Stimulated activated naive B cell treated with anti-CD40 and anti-IgM and Interleukin-4, amounts not matched to agents 10 μg/mL and 1 μg/mL and 100 μg/mL, for 72 hours (primary cell): ENCODE measurements around the gene LUZP2.
A peak's percentile ranks its signal among the peaks of the same experiment; 100 is the strongest.

Experiments
- ATAC-seq, 2 donors: fragments of 150-1000 bp; cut with Tn5 transposase; replicated peaks; 2 replicates each; pipeline ENCODE4 v1.10.0; 2021; ENCODE audit warnings: moderate library complexity in 1 of 2
- DNase-seq: peaks from one replicate; pipeline ENCODE4 v3.0.0; 2021
- H3K27ac Mint-ChIP-seq: one replicate; pipeline ENCODE4 v1.8.0; 2022; ENCODE audit warnings: mild to moderate bottlenecking, mixed read lengths
- H3K27me3 Mint-ChIP-seq, 2 donors: one replicate each; pipeline ENCODE4 v1.8.0; 2022; ENCODE audit warnings: mixed read lengths in 2 of 2
- H3K36me3 Mint-ChIP-seq, 2 donors: one replicate each; pipeline ENCODE4 v1.8.0; 2022; ENCODE audit warnings: mixed read lengths in 2 of 2, mild to moderate bottlenecking in 1 of 2
- H3K4me1 Mint-ChIP-seq, 2 donors: one replicate each; pipeline ENCODE4 v1.8.0; 2022; ENCODE audit warnings: mixed read lengths in 2 of 2, mild to moderate bottlenecking in 1 of 2
- H3K4me3 Mint-ChIP-seq, 2 donors: one replicate each; pipeline ENCODE4 v1.8.0; 2022; ENCODE audit warnings: mild to moderate bottlenecking in 2 of 2, mixed read lengths in 2 of 2, moderate library complexity in 1 of 2
- H3K9me3 Mint-ChIP-seq, 2 donors: one replicate each; pipeline ENCODE4 v1.8.0; 2022; ENCODE audit warnings: mixed read lengths in 2 of 2, mild to moderate bottlenecking in 1 of 2

The LUZP2 gene

GRCh38 chr11:24747275-24748251, 250.7 kb downstream of the LUZP2 start:
- peak; percentile 48 to 50 for ATAC-seq
- Mint-ChIP-seq H3K36me3 (peaks cover 0 to 2% of the 10 kb centered on the region in 2 donors), H3K9me3 (peaks cover 0 to 6% of the 10 kb centered on the region in 2 donors), H3K4me1 (peaks cover 22 to 30% of the 10 kb centered on the region in 2 donors), H3K27ac (peak overlapping the region; percentile 86), H3K4me3 (peak overlapping the region; percentile 20 to 27), H3K27me3 (no peaks in the 10 kb centered on the region)
- DNase-seq, result peak; percentile 0

GRCh38 chr11:24748261-24748660, 251.4 kb downstream of the LUZP2 start:
- peaks cover 0 to 6% of the 10 kb centered on the region in 2 donors for H3K9me3 Mint-ChIP-seq
- peak overlapping the region; percentile 86 for H3K27ac Mint-ChIP-seq
- H3K27me3 Mint-ChIP-seq, result no peaks in the 10 kb centered on the region
- DNase-seq, result no peak
- H3K4me1 Mint-ChIP-seq, result peaks cover 22 to 30% of the 10 kb centered on the region in 2 donors
- H3K4me3 Mint-ChIP-seq, result peak overlapping the region; percentile 19 to 27
- peaks cover 0 to 2% of the 10 kb centered on the region in 2 donors for H3K36me3 Mint-ChIP-seq
- ATAC-seq, result peak; percentile 54 to 60

GRCh38 chr11:24754406-24754805, 257.6 kb downstream of the LUZP2 start:
- peaks cover 0 to 4% of the 10 kb centered on the region in 2 donors for H3K9me3 Mint-ChIP-seq
- no peak overlapping the region for H3K4me3 Mint-ChIP-seq
- DNase-seq (no peak), ATAC-seq (no peak)
- H3K36me3 Mint-ChIP-seq, result no peaks in the 10 kb centered on the region
- H3K27me3 Mint-ChIP-seq, result no peaks in the 10 kb centered on the region
- H3K4me1 Mint-ChIP-seq, result no peaks in the 10 kb centered on the region
- H3K27ac Mint-ChIP-seq, result no peak overlapping the region

GRCh38 chr11:24755260-24755839, 258.5 kb downstream of the LUZP2 start:
- DNase-seq (no peak), ATAC-seq (no peak)
- Mint-ChIP-seq H3K4me3 (no peak overlapping the region), H3K27me3 (no peaks in the 10 kb centered on the region), H3K36me3 (no peaks in the 10 kb centered on the region), H3K4me1 (no peaks in the 10 kb centered on the region), H3K9me3 (peaks cover 0 to 1% of the 10 kb centered on the region in 2 donors), H3K27ac (no peak overlapping the region)

GRCh38 chr11:24759742-24760141, 262.9 kb downstream of the LUZP2 start:
- H3K4me3 Mint-ChIP-seq, result no peak overlapping the region
- no peak for ATAC-seq

GRCh38 chr11:24760681-24761080, 263.8 kb downstream of the LUZP2 start:
- no peaks in the 10 kb centered on the region for H3K36me3 Mint-ChIP-seq
- H3K4me3 Mint-ChIP-seq, result no peak overlapping the region
- H3K27me3 Mint-ChIP-seq, result no peaks in the 10 kb centered on the region
- DNase-seq (no peak), ATAC-seq (no peak)
- H3K27ac Mint-ChIP-seq, result peak overlapping the region; percentile 20
- no peaks in the 10 kb centered on the region for H3K9me3 Mint-ChIP-seq
- peaks cover 0 to 7% of the 10 kb centered on the region in 2 donors for H3K4me1 Mint-ChIP-seq

More at GRCh38 chr11:24759742-24760141, 262.9 kb downstream of the LUZP2 start:
- Mint-ChIP-seq H3K27ac (no peak overlapping the region), H3K4me1 (peaks cover 0 to 7% of the 10 kb centered on the region in 2 donors), H3K36me3 (no peaks in the 10 kb centered on the region), H3K9me3 (no peaks in the 10 kb centered on the region), H3K27me3 (no peaks in the 10 kb centered on the region)
- no peak for DNase-seq

GRCh38 chr11:24762076-24762475, 265.2 kb downstream of the LUZP2 start:
- Mint-ChIP-seq H3K27me3 (no peaks in the 10 kb centered on the region), H3K9me3 (no peaks in the 10 kb centered on the region), H3K36me3 (no peaks in the 10 kb centered on the region), H3K27ac (no peak overlapping the region), H3K4me1 (peaks cover 0 to 7% of the 10 kb centered on the region in 2 donors), H3K4me3 (no peak overlapping the region)
- ATAC-seq (no peak), DNase-seq (no peak)

GRCh38 chr11:24767411-24767810, 270.6 kb downstream of the LUZP2 start:
- no peaks in the 10 kb centered on the region for H3K36me3 Mint-ChIP-seq

GRCh38 chr11:24773322-24773721, 276.5 kb downstream of the LUZP2 start:
- Mint-ChIP-seq H3K4me1 (no peaks in the 10 kb centered on the region), H3K36me3 (no peaks in the 10 kb centered on the region), H3K27ac (no peak overlapping the region), H3K27me3 (no peaks in the 10 kb centered on the region), H3K9me3 (no peaks in the 10 kb centered on the region), H3K4me3 (no peak overlapping the region)
- no peak for DNase-seq
- no peak for ATAC-seq

More at GRCh38 chr11:24767411-24767810, 270.6 kb downstream of the LUZP2 start:
- Mint-ChIP-seq H3K27ac (no peak overlapping the region), H3K27me3 (no peaks in the 10 kb centered on the region), H3K9me3 (no peaks in the 10 kb centered on the region), H3K4me3 (no peak overlapping the region), H3K4me1 (no peaks in the 10 kb centered on the region)
- DNase-seq (no peak), ATAC-seq (no peak)

GRCh38 chr11:24779791-24780190, 282.9 kb downstream of the LUZP2 start:
- Mint-ChIP-seq H3K27me3 (no peaks in the 10 kb centered on the region), H3K4me1 (peaks cover 0 to 1% of the 10 kb centered on the region in 2 donors), H3K9me3 (no peaks in the 10 kb centered on the region), H3K36me3 (no peaks in the 10 kb centered on the region), H3K4me3 (no peak overlapping the region), H3K27ac (no peak overlapping the region)
- DNase-seq (no peak), ATAC-seq (no peak)

- DNase-seq, result no peak
- ATAC-seq, result no peak
- H3K9me3 Mint-ChIP-seq, result no peaks in the 10 kb centered on the region
- H3K4me1 Mint-ChIP-seq, result peaks cover 0 to 1% of the 10 kb centered on the region in 2 donors
- H3K4me3 Mint-ChIP-seq, result no peak overlapping the region
- H3K27ac Mint-ChIP-seq, result no peak overlapping the region
- H3K27me3 Mint-ChIP-seq, result no peaks in the 10 kb centered on the region
- H3K36me3 Mint-ChIP-seq, result no peaks in the 10 kb centered on the region
Observed at GRCh38 chr11:24781288-24781687, 284.4 kb downstream of the LUZP2 start.

- no peak overlapping the region for H3K27ac Mint-ChIP-seq
- H3K9me3 Mint-ChIP-seq, result no peaks in the 10 kb centered on the region
- DNase-seq (no peak), ATAC-seq (no peak)
- H3K4me1 Mint-ChIP-seq, result no peaks in the 10 kb centered on the region
- H3K4me3 Mint-ChIP-seq, result no peak overlapping the region
- peaks cover 0 to 3% of the 10 kb centered on the region in 2 donors for H3K27me3 Mint-ChIP-seq
- H3K36me3 Mint-ChIP-seq, result no peaks in the 10 kb centered on the region
Observed at GRCh38 chr11:24793479-24793878, 296.6 kb downstream of the LUZP2 start.

GRCh38 chr11:24794064-24794463, 297.2 kb downstream of the LUZP2 start:
- ATAC-seq, result no peak
- Mint-ChIP-seq H3K4me1 (no peaks in the 10 kb centered on the region), H3K4me3 (no peak overlapping the region), H3K36me3 (no peaks in the 10 kb centered on the region), H3K27ac (no peak overlapping the region), H3K9me3 (no peaks in the 10 kb centered on the region), H3K27me3 (peaks cover 0 to 3% of the 10 kb centered on the region in 2 donors)
- DNase-seq, result no peak

- Mint-ChIP-seq H3K36me3 (no peaks in the 10 kb centered on the region), H3K27me3 (peaks cover 0 to 5% of the 10 kb centered on the region in 2 donors), H3K9me3 (peaks cover 3 to 8% of the 10 kb centered on the region in 2 donors), H3K27ac (no peak overlapping the region), H3K4me1 (no peaks in the 10 kb centered on the region), H3K4me3 (no peak overlapping the region)
- no peak for DNase-seq
- ATAC-seq, result no peak
Observed at GRCh38 chr11:24805671-24806070, 308.8 kb downstream of the LUZP2 start.

- Mint-ChIP-seq H3K4me1 (no peaks in the 10 kb centered on the region), H3K36me3 (no peaks in the 10 kb centered on the region), H3K27me3 (peaks cover 0 to 5% of the 10 kb centered on the region in 2 donors), H3K27ac (no peak overlapping the region), H3K9me3 (peaks cover 3 to 8% of the 10 kb centered on the region in 2 donors), H3K4me3 (no peak overlapping the region)
- no peak for ATAC-seq
- no peak for DNase-seq
Observed at GRCh38 chr11:24808173-24808572, 311.3 kb downstream of the LUZP2 start.
